Measurements from ENCODE around the gene SELL.
"Not testable (repeated sequence)": the region's sequence is repeated elsewhere in the genome, so short reads cannot be mapped to it uniquely, and the experiment has no call there.

SELL gene

GRCh38 chr1:169683168-169683567 lies 28.3 kb downstream of the SELL start:
- peaks cover 56% of the 10 kb centered on the region for H3K27me3 ChIP-seq (ENCODE audit: control insufficient read depth, insufficient read depth, low read length)
- not testable (repeated sequence) for H3K36me3 ChIP-seq (ENCODE audit: control insufficient read depth, insufficient read depth, low read length); H3K4me1 ChIP-seq (ENCODE audit: control insufficient read depth, insufficient read depth, low read length); H3K9ac ChIP-seq (ENCODE audit: low read depth, low read length); H3K4me3 ChIP-seq (ENCODE audit: low read depth, low read length); H3K9me3 ChIP-seq (ENCODE audit: control insufficient read depth, insufficient read depth, low read length)

GRCh38 chr1:169682071-169682470 lies 29.3 kb downstream of the SELL start:
- Histone ChIP-seq H3K4me1 (ENCODE audit: control insufficient read depth, insufficient read depth, low read length) (no peaks in the 10 kb centered on the region), H3K36me3 (ENCODE audit: control insufficient read depth, insufficient read depth, low read length) (no peaks in the 10 kb centered on the region), H3K9me3 (ENCODE audit: control insufficient read depth, insufficient read depth, low read length) (no peaks in the 10 kb centered on the region), H3K4me3 (ENCODE audit: low read depth, low read length) (no peak overlapping the region), H3K27me3 (ENCODE audit: control insufficient read depth, insufficient read depth, low read length) (peaks cover 47% of the 10 kb centered on the region), H3K9ac (ENCODE audit: low read depth, low read length) (no peak overlapping the region)

- no peaks in the 10 kb centered on the region for H3K4me1 ChIP-seq (ENCODE audit: control insufficient read depth, insufficient read depth, low read length)
- peaks cover 43% of the 10 kb centered on the region for H3K27me3 ChIP-seq (ENCODE audit: control insufficient read depth, insufficient read depth, low read length)
- no peaks in the 10 kb centered on the region for H3K36me3 ChIP-seq (ENCODE audit: control insufficient read depth, insufficient read depth, low read length)
- no peak overlapping the region for H3K4me3 ChIP-seq (ENCODE audit: low read depth, low read length)
- no peaks in the 10 kb centered on the region for H3K9me3 ChIP-seq (ENCODE audit: control insufficient read depth, insufficient read depth, low read length)
- no peak overlapping the region for H3K9ac ChIP-seq (ENCODE audit: low read depth, low read length)
Observed at GRCh38 chr1:169681140-169681539, 30.3 kb downstream of the SELL start.

- H3K4me1 ChIP-seq (ENCODE audit: control insufficient read depth, insufficient read depth, low read length), result no peaks in the 10 kb centered on the region
- no peak overlapping the region for H3K4me3 ChIP-seq (ENCODE audit: low read depth, low read length)
- peaks cover 41% of the 10 kb centered on the region for H3K27me3 ChIP-seq (ENCODE audit: control insufficient read depth, insufficient read depth, low read length)
- H3K36me3 ChIP-seq (ENCODE audit: control insufficient read depth, insufficient read depth, low read length), result no peaks in the 10 kb centered on the region
- H3K9me3 ChIP-seq (ENCODE audit: control insufficient read depth, insufficient read depth, low read length), result no peaks in the 10 kb centered on the region
- no peak overlapping the region for H3K9ac ChIP-seq (ENCODE audit: low read depth, low read length)
Observed at GRCh38 chr1:169680377-169681019, 30.9 kb downstream of the SELL start.

- H3K36me3 ChIP-seq (ENCODE audit: control insufficient read depth, insufficient read depth, low read length), result no peaks in the 10 kb centered on the region
- no peaks in the 10 kb centered on the region for H3K9me3 ChIP-seq (ENCODE audit: control insufficient read depth, insufficient read depth, low read length)
- no peak overlapping the region for H3K9ac ChIP-seq (ENCODE audit: low read depth, low read length)
- H3K4me3 ChIP-seq (ENCODE audit: low read depth, low read length), result no peak overlapping the region
- H3K4me1 ChIP-seq (ENCODE audit: control insufficient read depth, insufficient read depth, low read length), result no peaks in the 10 kb centered on the region
- peaks cover 39% of the 10 kb centered on the region for H3K27me3 ChIP-seq (ENCODE audit: control insufficient read depth, insufficient read depth, low read length)
Observed at GRCh38 chr1:169679692-169680091, 31.7 kb downstream of the SELL start.

- Histone ChIP-seq H3K27me3 (ENCODE audit: control insufficient read depth, insufficient read depth, low read length) (peaks cover 20% of the 10 kb centered on the region), H3K4me3 (ENCODE audit: low read depth, low read length) (no peak overlapping the region), H3K36me3 (ENCODE audit: control insufficient read depth, insufficient read depth, low read length) (no peaks in the 10 kb centered on the region), H3K9ac (ENCODE audit: low read depth, low read length) (no peak overlapping the region), H3K9me3 (ENCODE audit: control insufficient read depth, insufficient read depth, low read length) (no peaks in the 10 kb centered on the region), H3K4me1 (ENCODE audit: control insufficient read depth, insufficient read depth, low read length) (no peaks in the 10 kb centered on the region)
Observed at GRCh38 chr1:169676001-169676400, 35.4 kb downstream of the SELL start.

- Histone ChIP-seq H3K9me3 (ENCODE audit: control insufficient read depth, insufficient read depth, low read length) (no peaks in the 10 kb centered on the region), H3K36me3 (ENCODE audit: control insufficient read depth, insufficient read depth, low read length) (no peaks in the 10 kb centered on the region), H3K4me1 (ENCODE audit: control insufficient read depth, insufficient read depth, low read length) (no peaks in the 10 kb centered on the region), H3K9ac (ENCODE audit: low read depth, low read length) (no peak overlapping the region), H3K4me3 (ENCODE audit: low read depth, low read length) (no peak overlapping the region), H3K27me3 (ENCODE audit: control insufficient read depth, insufficient read depth, low read length) (no peaks in the 10 kb centered on the region)
Observed at GRCh38 chr1:169670836-169671235, 40.6 kb downstream of the SELL start.

GRCh38 chr1:169670244-169670643 lies 41.2 kb downstream of the SELL start:
- not testable (repeated sequence) for H3K4me1 ChIP-seq (ENCODE audit: control insufficient read depth, insufficient read depth, low read length); H3K27me3 ChIP-seq (ENCODE audit: control insufficient read depth, insufficient read depth, low read length); H3K4me3 ChIP-seq (ENCODE audit: low read depth, low read length); H3K9ac ChIP-seq (ENCODE audit: low read depth, low read length); H3K9me3 ChIP-seq (ENCODE audit: control insufficient read depth, insufficient read depth, low read length); H3K36me3 ChIP-seq (ENCODE audit: control insufficient read depth, insufficient read depth, low read length)

- H3K27me3 ChIP-seq (ENCODE audit: control insufficient read depth, insufficient read depth, low read length); H3K4me3 ChIP-seq (ENCODE audit: low read depth, low read length); H3K4me1 ChIP-seq (ENCODE audit: control insufficient read depth, insufficient read depth, low read length); H3K9me3 ChIP-seq (ENCODE audit: control insufficient read depth, insufficient read depth, low read length); H3K9ac ChIP-seq (ENCODE audit: low read depth, low read length); H3K36me3 ChIP-seq (ENCODE audit: control insufficient read depth, insufficient read depth, low read length): not testable (repeated sequence)
Observed at GRCh38 chr1:169667699-169668596, 43.5 kb downstream of the SELL start.

GRCh38 chr1:169667227-169667639 lies 44.2 kb downstream of the SELL start:
- H3K9me3 ChIP-seq (ENCODE audit: control insufficient read depth, insufficient read depth, low read length); H3K36me3 ChIP-seq (ENCODE audit: control insufficient read depth, insufficient read depth, low read length); H3K27me3 ChIP-seq (ENCODE audit: control insufficient read depth, insufficient read depth, low read length); H3K4me1 ChIP-seq (ENCODE audit: control insufficient read depth, insufficient read depth, low read length); H3K9ac ChIP-seq (ENCODE audit: low read depth, low read length); H3K4me3 ChIP-seq (ENCODE audit: low read depth, low read length): not testable (repeated sequence)

- not testable (repeated sequence) for H3K9me3 ChIP-seq (ENCODE audit: control insufficient read depth, insufficient read depth, low read length); H3K27me3 ChIP-seq (ENCODE audit: control insufficient read depth, insufficient read depth, low read length); H3K9ac ChIP-seq (ENCODE audit: low read depth, low read length); H3K4me1 ChIP-seq (ENCODE audit: control insufficient read depth, insufficient read depth, low read length); H3K36me3 ChIP-seq (ENCODE audit: control insufficient read depth, insufficient read depth, low read length); H3K4me3 ChIP-seq (ENCODE audit: low read depth, low read length)
Observed at GRCh38 chr1:169662680-169663079, 48.7 kb downstream of the SELL start.

- not testable (repeated sequence) for H3K4me3 ChIP-seq (ENCODE audit: low read depth, low read length)
Observed at GRCh38 chr1:169661066-169661465, 50.4 kb downstream of the SELL start.

More at GRCh38 chr1:169661066-169661465, 50.4 kb downstream of the SELL start:
- not testable (repeated sequence) for H3K27me3 ChIP-seq (ENCODE audit: control insufficient read depth, insufficient read depth, low read length); H3K9me3 ChIP-seq (ENCODE audit: control insufficient read depth, insufficient read depth, low read length); H3K9ac ChIP-seq (ENCODE audit: low read depth, low read length); H3K36me3 ChIP-seq (ENCODE audit: control insufficient read depth, insufficient read depth, low read length); H3K4me1 ChIP-seq (ENCODE audit: control insufficient read depth, insufficient read depth, low read length)
